HUDEP-2 (cell line): Measurements from ENCODE around the gene TMEM236.

Source experiments
- DNase-seq, 76 experiments: peaks; one replicate each; lab custom pipeline; 2025; ENCODE audit not compliant: unreplicated experiment in 76 of 76; lab: John Stamatoyannopoulos, UW

The TMEM236 gene

DNA sequence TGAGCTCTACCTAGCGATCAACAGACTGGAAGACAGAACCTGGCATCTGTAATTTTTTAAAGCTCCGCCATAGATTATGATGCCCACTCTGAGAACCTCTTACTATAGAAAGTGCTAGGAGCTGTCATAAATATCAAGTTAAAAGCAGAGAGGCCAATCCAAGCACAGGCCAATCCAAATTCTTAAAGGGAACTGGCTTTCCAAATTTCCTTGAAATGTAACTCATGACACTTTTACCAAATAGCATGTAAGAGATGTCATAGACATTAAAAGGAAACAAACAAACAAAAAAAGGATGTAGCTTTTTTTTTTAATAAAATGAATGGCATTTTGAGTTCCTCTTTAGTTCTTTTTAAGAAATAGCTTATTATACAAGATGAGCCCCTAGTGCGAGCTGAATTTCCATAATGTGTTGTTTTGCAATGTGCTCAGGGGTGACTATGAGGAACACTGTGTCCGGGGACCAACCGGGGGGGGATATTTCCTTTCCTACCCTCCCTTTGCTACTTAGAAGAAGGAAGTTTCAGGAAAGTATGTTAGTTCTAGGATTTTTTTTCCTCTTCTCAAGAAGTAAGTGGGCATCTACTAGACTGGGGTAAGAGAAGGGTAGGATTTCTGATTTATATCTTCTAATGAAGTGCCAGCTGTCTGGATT is 33.4 kb downstream of the TMEM236 start:
- no peak for DNase-seq

DNA sequence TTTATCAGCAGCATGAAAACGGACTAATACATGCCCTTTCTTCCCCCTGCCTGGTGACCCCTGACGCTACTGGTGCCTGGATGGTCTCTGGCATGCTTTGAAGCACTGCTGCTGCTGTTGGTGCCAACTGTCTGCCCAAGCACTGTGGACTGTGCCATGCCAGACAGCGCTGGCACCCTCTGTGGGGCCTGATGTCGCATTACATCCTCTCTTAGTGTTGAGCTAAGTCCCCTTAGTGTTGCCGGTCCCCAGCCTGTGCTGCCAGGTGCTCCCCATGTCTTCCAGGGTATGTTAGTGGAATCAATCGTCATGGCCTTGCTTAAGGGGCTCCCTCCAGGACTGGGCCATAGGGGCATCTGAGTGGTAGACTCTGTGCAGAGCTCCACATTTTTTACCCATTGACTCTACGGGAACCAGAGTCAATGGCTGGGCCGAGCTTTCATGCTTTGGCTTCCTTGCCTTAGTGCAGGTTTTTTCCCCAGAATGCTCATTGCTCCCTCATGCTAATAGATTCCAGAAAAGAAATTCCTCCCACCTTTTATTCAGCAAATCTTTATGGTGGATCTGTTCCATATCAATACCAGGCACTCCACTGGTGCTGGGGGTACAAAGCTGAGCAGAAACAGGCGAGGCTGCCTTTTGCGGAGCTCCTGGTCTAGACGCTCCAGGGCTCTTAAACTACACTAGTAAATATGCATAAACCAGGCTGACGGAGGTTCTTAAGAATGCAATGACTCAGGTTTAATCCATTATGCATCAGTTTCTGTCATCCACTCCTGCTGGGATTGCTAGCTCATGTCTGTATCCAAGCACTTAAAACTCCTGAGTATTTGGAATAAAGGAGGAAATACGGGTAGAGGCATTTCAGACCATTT is 35.3 kb downstream of the TMEM236 start:
- DNase-seq: peak in 2 of 76 experiments; percentile 5 to 6

DNA sequence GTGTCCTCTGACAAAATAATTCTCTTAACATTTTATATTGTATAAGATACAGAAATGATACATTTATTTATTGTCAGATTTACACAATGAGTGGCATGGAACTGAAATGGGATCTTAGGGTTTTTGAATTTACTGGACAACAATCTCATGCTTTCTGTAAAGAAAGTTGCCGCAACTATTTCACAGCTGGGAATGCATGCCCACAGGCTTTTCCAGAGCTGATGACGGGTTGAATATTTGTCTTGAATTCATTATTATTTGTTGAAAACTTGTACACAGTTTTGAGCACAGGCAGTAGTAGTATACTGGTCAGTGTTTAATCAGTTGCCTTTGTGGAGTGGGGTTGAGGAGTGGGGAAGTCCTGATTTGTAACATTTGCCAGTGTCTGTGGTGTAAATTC is 36.6 kb downstream of the TMEM236 start:
- no peak for DNase-seq

DNA sequence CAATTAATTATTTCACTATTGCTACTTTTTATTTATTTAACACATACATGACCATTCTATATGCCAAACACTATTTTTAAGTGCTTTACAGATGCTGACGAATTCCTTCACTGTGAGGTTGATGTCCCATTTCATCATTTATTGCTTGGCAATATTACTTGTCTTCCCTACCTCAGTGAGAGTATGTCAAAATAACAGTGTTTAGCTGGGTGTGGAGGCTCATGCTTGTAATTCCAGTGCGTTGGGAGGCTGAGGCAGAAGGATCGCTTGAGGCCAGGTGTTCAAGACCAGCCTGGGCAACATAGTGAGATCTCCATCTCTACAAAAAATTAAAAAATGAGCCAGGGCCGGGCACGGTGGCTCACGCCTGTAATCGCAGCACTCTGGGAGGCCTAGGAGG is 37.4 kb downstream of the TMEM236 start:
- DNase-seq: no peak

DNA sequence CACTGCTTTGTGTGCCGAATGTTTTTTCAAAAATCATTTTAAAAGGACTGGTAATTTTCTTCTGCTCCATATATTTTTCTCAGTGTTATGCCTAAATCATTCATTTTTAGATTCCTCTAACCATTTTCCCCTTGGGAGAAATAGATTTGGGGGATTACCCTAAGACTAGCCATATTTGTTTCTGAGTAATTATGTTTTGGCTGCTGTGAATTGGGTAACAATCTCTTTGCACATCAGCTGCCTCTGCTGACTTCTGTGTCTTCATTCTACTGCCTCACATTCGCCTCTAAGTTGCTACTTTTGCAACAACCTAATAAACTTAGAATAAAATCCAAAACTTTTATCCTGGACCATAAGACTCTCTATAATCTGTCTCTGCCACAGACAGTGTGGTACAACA is 38.6 kb downstream of the TMEM236 start:
- no peak for DNase-seq

DNA sequence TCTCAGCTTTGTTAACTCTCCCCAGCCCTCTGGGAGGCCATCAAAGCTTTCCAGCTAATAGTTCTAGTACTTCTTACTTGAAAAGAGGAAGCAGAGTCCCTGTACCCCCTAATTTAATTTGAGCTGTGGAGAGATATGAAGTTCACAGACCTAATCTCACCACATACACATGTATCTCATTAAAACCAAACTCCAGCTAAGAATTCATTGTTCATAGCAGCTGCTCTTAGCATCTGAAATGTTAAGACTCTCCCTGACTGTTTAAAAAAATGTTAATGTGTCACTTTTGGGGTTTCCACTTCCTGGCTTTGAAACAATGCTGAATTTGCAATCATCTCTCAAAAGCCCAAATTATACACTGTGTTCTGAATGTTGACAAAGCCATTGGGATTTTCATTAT is 41.0 kb downstream of the TMEM236 start:
- DNase-seq: no peak

DNA sequence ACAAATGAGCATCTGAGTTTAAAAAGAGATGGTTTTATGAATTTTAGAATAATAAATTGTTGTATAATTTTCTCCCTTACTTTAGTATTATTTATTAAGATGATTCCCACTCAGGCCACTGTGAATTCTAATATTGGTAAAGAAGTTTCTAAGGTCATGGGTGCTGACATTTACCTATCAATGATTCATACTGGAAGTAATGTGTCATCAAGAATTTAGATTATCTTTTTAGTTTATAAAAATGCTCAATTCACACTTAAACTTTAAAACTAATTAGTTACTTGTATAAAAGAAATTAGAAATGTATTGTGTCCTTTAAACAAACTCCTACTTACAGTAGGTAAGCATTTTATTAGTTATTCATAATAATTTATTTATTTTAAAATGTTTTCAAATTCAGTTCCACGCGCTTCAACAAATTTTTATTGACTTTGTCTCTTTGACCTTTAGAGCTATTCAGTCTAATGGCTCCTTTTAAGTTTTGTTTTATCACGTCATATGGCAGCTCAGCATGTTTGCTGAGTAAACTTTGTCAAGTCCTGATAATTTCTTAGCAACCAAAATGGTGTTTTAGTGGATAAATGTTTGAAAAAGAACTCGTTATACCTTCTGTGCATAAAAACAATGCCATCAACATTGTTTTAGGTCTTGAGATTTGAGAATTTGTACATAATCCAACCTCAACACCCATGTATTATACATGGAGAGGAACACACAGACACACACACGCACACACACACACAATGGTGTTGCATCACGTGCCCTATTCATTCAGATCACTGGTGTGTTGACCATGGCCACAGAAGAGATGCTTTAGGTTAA is 42.0 kb downstream of the TMEM236 start:
- DNase-seq: no peak

DNA sequence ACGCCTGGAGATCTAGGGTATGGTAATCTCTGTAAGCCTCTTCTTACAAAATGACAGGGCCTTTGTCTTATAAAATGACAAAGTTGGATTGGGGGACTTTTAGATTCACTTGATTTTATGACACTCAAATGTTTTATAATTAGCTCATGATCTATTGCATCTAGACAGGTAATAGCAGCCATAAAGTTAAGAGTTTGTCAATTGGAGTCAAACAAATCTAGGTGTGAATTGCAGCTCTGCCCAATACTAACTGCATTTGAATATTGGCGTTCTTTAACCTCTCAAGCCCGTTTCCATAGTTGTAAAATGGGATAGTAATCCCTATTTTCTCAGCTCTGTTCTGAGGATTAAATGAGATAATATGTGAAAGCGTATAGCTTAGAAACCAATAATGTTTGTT is 43.1 kb downstream of the TMEM236 start:
- DNase-seq: no peak

DNA sequence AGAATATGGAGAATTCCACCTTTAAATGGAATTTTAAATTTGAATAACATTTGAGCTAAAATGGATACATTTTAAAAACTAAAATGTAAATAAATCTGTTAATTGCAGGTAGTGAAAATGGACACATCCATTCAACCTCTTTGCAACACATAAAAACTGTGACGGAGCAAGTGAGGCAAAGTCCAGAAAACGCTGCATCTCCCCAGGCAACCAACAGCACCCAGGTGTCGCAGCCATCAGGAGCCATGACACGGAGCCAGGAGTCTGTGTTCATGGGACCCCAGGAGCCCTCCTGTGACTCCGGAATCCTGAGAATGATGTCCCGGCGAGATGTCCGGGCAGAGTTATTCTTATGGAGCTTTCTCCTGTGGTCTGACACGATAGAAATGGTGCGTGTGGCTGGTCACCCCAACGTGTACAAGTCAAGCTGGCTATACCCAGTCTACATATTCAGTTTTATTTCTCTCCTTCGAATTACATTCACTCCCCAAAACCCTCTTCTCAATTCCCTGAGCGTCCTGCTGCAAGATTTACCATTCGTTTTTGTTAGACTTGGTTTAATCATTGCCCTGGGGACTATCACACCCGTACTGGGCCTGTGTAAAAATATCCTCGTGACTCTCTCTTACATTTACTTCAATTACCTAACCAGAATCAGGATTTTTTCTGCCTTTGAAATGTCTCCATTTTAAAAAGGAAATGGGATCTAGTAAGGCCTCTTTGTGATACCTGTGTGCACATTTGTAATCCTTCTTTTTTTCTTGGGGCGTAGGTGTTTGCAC is 44.0 kb downstream of the TMEM236 start:
- no peak for DNase-seq

DNA sequence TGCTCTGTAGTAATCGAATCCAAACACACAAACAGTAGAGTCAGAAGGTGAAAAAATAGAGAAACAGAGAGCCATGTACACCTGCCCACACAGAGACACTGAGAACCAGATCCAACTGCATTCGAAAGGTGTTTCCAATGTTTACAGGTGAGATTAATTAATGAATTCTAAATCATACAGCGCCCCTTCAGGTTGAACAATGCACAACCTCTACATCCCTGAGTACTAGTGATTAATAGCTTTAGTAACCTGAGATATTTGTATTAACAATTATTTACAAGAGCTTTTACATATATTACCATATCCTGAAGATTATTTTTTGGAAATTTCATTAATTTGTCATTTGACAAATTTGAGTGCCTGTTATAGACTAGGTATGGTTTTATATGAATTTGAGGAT is 49.5 kb downstream of the TMEM236 start:
- no peak for DNase-seq

DNA sequence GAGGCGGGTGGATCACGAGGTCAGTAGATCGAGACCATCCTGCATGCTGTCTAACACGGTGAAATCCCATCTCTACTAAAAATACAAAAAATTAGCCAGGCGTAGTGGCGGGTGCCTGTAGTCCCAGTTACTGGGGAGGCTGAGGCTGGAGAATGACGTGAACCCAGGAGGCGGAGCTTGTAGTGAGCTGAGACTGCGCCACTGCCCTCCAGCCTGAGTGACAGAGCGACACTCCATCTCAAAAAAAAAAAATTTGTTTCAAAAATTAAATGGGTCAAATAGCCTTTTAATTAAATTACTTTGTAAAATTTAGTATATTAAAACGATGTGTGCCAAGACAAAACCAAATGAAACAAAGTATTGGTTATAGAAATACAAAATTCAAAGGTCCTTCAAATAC is 50.3 kb downstream of the TMEM236 start:
- DNase-seq: no peak

DNA sequence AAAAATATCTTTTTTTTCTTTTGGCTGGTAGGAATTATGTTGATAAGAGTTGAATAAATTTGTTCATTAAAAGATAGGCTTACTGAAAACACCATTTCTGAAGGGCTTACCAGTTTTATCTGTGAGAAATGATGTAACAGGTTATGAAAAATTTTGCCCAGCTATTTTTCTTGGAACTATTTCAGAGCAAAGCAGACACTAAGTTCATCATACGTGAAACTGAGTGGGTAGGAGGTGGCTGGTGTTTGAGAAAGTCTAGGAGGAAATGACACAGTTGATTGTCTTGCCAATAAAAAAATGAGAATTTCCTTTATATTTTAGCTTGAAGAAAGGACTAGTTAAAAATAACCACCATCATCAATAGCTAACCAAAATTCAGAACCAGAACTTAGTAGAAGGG is 51.0 kb downstream of the TMEM236 start:
- DNase-seq: no peak

DNA sequence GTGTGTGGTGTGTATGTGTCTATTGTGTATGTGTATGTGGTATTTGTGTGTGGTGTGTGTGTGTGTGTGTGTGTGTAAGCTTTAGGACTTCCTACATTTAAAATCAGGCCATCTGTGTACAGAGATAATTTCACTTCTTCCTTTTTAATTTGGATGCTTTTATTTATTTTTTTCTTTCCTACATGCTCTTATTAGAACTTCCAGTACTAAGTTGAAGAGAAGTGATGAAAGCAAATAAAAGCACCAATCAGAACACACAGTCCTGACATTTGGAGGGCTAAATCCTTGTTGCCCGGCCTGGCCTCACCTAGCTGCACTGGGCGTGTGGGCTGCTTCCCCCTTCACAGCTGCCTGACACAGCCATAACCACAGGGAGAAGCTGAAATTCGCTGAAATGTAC is 53.3 kb downstream of the TMEM236 start:
- no peak for DNase-seq

DNA sequence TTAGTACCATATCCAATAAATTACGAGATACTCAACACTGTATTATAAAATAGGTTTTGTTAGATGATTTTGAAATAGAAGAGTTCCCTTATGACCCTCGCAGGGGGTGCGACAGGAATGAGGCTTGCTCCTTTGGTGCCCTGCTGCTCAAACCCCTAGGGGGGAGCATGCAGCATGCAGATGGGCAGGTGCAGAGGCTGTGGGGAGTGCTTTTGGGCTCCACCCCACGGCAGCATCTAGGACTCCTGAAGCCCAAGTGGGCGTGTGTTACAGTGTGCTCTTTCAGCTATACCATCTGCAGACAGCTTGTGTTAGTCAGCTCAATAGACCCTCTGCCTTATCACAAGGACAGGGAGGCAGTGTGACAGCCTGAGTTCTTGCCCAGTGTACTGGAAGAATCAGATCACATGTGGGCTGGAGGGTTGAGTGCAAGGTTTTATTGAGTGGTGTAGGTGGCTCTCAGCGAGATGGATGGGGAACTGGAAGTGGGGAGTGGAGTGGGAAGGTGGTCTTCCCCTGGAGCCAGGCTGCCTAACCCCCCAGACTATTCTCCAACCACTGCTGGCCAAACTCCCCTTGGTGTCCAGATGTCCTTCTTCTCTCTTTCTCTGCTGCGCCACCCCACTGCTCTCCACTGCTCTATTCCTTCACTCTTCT is 54.0 kb downstream of the TMEM236 start:
- peak in 1 of 76 experiments; percentile 16 for DNase-seq

DNA sequence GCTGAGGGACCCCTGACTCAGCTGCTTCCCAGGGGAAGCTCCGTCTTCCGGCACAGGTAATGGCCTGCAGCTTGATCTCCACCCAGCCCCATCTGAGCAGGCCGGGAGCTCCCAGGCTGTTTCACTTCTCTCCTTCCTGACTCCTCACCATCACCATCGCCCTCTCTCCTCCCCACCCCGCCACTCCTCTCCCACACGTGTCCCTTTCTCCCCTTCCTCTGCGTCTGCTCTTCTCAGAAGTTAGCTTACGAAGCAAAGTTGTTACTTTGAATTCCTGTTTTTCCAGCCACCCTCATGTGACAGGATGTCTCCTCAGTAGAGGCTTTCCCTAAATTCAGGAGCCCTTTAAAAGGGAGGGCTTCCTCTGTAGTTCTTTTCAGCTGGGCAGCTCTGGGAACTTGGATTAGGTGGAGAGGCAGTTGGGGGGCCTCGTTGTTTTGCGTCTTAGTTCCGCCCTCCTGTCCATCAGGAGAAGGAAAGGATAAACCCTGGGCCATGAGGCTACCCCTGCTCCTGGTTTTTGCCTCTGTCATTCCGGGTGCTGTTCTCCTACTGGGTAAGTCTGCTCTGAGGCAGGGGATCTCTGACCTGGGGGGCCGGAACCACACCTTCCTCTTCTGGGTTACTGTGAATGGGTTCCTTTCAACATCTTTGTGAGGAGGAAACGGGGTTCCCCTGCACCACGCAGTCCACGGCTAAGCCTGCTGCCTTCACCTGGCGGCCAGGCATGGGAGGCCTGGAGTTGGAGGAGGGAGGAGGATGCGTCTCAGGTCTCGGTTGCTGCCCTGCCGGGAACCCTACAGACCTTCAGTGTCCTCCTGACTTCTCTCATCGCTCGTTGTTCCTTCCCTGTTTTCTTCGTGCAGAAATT is 57.2 kb downstream of the TMEM236 start, which contains the start of gene MRC1:
Gene MRC1 (plus strand): TSS at position 378 of the 871 bp plus-strand sequence. CDS start 118 bp downstream, at position 496.
- no peak for DNase-seq

DNA sequence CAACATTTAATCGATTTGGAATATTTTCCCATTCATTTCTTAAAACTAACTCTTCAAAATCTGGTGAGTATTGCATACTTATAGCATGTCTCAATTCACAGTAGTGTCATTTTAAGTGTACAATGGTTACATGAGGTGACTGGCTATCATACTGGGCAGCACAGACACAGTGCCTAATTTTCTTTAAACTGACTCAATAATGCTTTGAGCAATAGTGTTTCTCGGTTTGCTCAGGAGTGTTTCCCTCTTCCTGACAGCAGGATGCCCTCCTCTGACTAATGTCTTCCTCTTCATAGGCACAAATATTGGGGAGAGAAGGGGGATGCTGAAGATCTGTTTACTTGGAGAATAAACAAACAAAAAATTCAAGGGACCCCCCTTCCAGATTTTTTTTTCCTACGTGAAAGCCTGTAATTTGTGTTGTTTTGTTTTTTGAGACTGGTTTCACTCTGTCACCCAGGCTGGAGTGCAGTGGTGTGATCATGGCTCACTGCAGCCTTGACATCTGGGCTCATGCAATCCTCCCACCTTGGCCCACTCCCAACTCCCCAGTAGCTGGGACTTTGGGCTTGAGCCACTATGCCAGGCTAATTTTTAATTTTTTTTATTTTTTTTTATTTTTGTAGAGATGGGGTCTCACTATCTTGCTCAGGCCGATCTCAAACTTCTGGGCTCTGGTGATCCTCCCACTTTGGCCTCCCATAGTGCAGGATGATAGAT is 59.3 kb downstream of the TMEM236 start:
- DNase-seq: no peak

DNA sequence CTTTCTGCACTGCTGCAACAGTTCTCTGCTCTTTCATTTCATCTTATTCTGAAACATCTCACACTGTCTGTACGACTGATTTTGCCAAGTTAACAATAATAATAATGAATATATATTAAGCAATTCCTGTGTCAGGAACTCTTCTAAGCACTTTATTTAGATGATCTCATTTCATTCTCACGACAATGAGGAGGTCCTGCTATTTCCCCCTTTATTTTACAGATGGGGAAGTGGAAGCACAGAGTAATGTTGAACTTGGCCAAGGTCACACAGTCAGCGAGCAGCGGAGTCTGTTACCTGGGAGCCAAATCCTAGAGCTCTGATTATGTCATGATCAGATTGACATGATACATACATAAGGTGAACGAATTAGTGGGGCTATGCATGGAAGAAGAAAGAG is 63.0 kb downstream of the TMEM236 start:
- DNase-seq: no peak

DNA sequence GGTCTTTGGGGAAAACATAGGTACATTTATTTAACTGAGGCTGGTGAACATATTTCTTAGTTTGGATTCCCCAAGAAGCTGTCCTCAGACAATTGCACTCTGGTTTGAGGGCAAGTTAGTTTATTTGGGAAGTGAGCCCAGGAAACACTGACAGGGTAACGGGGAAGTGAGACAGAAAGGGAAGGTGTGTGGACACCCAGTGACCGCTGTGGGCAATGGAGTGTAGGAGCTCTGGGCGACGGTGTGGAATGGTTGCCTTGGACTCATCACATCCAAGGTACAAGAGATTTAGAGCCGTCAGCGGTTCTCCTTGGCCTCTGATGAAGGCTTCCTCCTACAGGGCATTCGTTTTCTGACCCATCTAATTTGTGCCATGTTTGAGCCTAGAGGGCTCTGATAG is 64.2 kb downstream of the TMEM236 start:
- DNase-seq: no peak
